ENCODE measurements around the gene CNOT4.

DNA sequence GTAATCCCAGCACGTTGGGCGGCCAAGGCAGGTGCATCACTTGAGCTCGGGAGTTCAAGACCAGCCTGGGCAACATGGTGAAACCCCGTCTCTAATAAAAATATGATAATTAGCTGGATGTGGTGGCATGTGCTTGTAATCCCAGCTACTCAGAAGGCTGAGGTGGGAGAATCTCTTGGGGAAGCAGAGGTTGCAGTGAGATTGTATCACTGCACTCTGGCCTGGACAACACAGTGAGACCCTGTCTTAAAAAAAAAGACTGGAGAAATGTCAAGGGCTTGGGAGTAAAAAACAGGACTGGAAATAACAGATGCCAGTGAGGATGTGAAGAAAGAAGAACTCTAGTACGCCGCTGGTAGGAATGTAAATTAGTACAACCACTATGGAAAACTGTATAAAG lies 31.1 kb upstream of the CNOT4 start:
- TF ChIP-seq POLR2A (IDR thresholded peaks at IDR 0.05; ENCODE audit: low read length) (no peak), GATA1 (IDR thresholded peaks at IDR 0.05; ENCODE audit: low read depth, low read length) (no peak)

All from erythroblast (primary cell).